Lower leg skin (tissue), 3 donors: ENCODE results near the gene PSD2.

Experiments
- CTCF ChIP-seq, 3 donors: fragments of 450-650 bp; IDR thresholded peaks; one replicate each; pipeline ENCODE4 v1.5.1; 2016; ENCODE audit warnings: antibody characterized with exemption in 3 of 3, mild to moderate bottlenecking in 3 of 3, moderate library complexity in 2 of 3
- POLR2A ChIP-seq, 2 donors: fragments of 450-650 bp; IDR thresholded peaks; one replicate each; pipeline ENCODE4 v1.6.1; 2016 to 2017; ENCODE audit warnings: antibody characterized with exemption in 2 of 2, mild to moderate bottlenecking in 1 of 2, moderate library complexity in 1 of 2

DNA sequence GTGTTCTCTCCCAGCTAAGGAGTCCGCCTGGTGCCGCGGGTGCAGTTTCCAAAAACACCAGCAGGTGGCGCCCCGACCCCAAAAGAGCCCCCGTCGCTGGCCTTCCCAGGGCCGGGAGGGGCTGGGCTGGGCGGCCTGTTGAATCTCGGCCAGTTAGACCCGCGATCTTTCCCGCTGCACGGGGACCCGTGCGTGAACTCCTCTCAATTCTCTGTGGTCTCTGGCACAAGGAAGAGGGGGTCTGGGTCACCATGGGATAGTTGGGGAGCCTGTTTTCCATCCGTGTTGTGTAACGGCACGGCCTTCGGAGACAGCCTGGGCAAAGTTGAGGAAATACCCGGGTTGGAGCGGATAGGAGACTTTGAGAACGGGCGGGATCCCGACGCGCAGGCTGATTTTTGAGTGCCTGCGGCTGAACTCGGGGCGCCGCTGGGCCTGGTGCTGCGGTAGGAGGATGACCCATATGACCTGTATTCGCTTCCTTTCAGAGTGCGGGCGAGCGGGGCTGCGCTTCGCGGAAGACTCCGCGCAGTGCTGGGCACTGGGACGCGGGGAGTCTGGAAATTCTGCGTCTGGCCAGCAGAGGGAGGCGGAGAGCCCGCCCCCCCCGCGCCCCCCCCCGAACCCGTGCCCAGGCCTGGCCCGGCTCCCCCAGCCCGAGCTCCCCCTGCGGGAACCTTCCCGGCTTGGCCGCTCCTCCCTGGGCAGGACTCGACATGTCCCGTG is 7.9 kb upstream of the PSD2 start:
- peak in 1 of 3 donors; percentile 38 for TF ChIP-seq CTCF (IDR thresholded peaks at IDR 0.05)
- TF ChIP-seq POLR2A (IDR thresholded peaks at IDR 0.05) = no peak
